ENCODE data around the gene ZNF641. TPM values are rescaled to one million over a fixed set of nuclear protein-coding genes. Genes with fewer than 3 reads are reported as not detected.
A peak's percentile ranks its signal among the peaks of the same experiment; 100 is the strongest.
"Not testable (repeated sequence)": the region's sequence is repeated elsewhere in the genome, so short reads cannot be mapped to it uniquely, and the experiment has no call there.

The ZNF641 gene
- total RNA-seq, 1 donor, result 16.8 TPM

DNA sequence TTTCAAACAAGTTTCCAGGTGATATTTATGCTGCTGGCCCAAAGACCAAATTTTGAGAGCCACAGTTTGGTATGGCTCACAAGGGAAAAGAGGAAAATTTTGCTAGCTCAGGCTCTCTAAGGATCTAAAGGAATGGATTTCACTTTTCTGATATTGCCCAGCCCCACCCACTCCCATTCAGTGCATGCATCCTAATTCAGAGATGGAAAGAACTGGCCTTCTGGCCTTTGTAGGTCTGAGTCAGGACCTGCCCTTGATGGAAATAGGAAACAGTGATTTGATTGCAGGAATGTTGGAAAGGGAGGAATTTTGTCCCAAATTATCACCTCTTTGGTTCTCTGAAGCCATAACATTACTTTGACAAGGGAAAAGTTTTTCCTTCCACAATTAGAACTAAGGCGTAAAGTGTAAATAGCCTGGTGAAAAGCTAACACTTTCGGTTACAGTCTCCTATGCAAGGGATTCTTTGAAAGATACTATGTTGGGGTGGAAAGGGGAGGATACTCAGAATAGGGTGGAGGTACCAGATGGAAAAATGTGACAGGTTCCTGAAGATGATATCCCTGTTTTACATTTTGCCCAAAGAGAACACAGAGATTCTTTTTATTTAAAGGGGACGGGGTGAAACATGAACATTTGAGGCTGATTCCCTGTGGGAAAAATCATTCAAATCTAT is 11.1 kb downstream of the ZNF641 start:
- no peak overlapping the region for H3K4me3 ChIP-seq (ENCODE audit: low read depth, low read length)
- TF ChIP-seq, protein P1, sequence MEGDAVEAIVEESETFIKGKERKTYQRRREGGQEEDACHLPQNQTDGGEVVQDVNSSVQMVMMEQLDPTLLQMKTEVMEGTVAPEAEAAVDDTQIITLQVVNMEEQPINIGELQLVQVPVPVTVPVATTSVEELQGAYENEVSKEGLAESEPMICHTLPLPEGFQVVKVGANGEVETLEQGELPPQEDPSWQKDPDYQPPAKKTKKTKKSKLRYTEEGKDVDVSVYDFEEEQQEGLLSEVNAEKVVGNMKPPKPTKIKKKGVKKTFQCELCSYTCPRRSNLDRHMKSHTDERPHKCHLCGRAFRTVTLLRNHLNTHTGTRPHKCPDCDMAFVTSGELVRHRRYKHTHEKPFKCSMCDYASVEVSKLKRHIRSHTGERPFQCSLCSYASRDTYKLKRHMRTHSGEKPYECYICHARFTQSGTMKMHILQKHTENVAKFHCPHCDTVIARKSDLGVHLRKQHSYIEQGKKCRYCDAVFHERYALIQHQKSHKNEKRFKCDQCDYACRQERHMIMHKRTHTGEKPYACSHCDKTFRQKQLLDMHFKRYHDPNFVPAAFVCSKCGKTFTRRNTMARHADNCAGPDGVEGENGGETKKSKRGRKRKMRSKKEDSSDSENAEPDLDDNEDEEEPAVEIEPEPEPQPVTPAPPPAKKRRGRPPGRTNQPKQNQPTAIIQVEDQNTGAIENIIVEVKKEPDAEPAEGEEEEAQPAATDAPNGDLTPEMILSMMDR (IDR thresholded peaks at IDR 0.05; ENCODE audit: insufficient read depth, low read depth, low read length), result no peak
- DNase-seq (ENCODE audit: low read depth), result no peak

DNA sequence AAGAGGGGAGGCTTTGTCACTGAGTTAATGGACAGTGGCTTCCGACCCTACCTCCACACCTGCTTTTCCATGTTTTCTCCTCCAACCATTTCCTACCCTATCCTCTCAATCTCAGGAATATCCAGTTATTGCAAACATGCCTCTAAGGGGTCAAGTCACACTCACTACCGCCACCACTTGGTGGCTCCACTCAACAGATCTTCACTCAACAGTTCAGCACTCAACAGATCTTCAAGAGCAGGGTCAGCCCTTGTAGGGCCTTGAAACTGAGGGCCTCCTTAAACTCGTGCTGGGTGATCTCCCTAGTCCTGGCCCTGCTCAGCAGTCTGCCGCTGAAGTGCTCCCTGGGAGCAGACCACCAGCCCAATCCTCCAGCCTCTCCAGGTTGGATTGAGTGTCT is 14.2 kb downstream of the ZNF641 start:
- no peak for DNase-seq (ENCODE audit: low read depth)
- H3K4me3 ChIP-seq (ENCODE audit: low read depth, low read length), result no peak overlapping the region
- TF ChIP-seq, protein P1 (IDR thresholded peaks at IDR 0.05; ENCODE audit: insufficient read depth, low read depth, low read length), result peak; percentile 24

DNA sequence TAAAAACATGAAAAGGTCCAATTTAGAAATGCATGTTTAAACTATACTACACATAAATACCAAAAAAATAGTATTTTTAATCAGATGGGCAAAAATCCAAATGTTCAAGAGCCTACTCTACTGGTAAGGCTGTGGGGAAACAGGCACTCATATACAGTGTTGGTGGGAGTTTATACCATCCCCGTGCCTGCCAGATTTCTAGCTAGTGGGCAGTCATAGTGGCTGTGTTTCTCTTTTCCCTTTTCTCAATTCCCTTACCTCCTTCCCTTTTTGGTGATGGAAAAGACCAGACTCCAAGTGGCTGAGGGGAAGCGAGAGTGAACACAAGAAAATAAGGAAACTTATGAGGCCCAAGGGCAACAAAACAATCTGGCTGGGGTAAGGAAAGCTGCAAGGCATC is 14.7 kb downstream of the ZNF641 start:
- TF ChIP-seq, protein P1 (IDR thresholded peaks at IDR 0.05; ENCODE audit: insufficient read depth, low read depth, low read length), result no peak
- H3K4me3 ChIP-seq (ENCODE audit: low read depth, low read length), result no peak overlapping the region
- DNase-seq (ENCODE audit: low read depth), result no peak

DNA sequence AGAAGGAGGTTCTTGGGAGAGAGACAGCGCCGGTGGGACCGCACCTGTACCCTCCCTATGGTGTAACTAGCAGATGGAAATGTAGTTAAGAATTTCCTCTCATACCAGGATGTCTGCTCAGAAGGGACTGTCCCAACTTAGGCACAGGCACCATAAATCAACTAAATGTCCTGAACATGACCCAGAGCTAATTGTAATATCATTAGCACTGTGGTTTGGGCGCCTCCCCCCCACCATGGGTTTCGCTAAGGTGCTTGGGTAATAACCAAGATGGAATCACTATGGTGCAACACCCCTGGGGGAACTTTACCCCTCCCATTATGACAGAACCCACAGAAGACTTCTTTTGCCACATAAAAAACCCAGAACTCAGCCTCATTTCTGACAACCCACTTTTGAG is 15.9 kb downstream of the ZNF641 start:
- TF ChIP-seq, protein P1 (IDR thresholded peaks at IDR 0.05; ENCODE audit: insufficient read depth, low read depth, low read length), result no peak
- H3K4me3 ChIP-seq (ENCODE audit: low read depth, low read length), result no peak overlapping the region
- no peak for DNase-seq (ENCODE audit: low read depth)

DNA sequence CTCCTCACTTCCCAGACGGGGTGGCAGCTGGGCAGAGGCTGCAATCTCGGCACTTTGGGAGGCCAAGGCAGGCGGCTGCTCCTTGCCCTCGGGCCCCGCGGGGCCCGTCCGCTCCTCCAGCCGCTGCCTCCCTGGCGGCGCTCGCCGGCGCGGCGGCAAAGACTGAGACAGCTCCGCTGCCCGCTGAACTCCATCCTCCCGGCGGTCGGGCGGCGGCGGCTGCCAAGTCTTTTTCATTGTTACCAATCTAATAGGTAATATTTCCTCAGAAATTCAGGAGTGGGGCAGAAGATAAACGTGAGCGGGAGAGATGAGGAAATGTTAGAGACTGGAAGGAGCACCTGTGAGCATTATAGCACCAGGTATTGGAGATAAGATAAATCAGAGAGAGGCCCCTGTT is 17.0 kb downstream of the ZNF641 start:
- DNase-seq (ENCODE audit: low read depth); H3K4me3 ChIP-seq (ENCODE audit: low read depth, low read length): not testable (repeated sequence)

DNA sequence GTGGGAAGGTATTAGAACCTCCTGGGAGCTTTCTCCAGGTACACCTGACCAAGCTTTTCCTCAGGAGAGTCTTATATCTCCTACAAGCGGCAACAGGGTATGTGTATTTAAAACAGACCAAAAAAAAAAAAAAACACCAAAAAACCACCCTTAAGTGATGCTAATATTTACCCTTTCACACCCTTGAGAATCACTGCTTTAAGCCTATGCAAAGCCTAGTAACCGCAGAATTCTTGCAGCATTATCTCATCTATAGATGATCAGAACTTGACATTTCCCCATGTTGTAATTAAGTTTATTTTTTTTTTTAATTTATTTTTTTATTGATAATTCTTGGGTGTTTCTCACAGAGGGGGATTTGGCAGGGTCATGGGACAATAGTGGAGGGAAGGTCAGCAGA is 19.3 kb downstream of the ZNF641 start:
- H3K4me3 ChIP-seq (ENCODE audit: low read depth, low read length), result no peak overlapping the region
- DNase-seq (ENCODE audit: low read depth), result no peak
- TF ChIP-seq, protein P1 (IDR thresholded peaks at IDR 0.05; ENCODE audit: insufficient read depth, low read depth, low read length), result no peak

DNA sequence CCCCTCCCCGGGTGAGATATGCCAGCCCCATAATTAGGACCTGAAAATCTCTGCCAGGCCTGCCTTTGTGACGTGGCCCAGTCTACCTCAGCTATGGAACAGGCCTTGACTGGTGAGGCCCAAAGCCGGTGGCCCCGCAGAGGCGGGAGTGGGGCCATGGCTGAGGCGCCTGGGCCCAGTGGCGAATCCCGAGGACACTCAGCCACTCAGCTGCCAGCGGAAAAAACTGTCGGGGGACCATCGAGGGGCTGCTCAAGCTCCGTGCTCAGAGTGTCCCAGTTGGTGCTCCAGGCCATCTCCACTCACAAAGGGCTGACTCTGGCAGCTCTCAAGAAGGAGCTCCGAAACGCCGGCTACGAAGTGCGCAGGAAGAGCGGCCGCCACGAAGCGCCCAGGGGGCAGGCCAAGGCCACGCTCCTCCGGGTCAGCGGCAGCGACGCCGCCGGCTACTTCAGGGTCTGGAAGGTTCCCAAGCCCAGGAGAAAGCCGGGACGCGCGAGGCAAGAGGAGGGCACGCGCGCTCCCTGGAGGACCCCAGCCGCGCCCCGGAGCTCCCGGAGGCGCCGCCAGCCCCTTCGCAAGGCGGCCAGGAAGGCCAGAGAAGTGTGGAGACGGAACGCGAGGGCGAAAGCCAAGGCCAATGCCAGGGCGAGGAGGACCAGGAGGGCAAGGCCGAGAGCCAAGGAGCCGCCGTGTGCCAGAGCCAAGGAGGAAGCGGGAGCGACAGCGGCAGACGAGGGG is 21.4 kb downstream of the ZNF641 start:
- no peak overlapping the region for H3K4me3 ChIP-seq (ENCODE audit: low read depth, low read length)
- TF ChIP-seq, protein P1 (IDR thresholded peaks at IDR 0.05; ENCODE audit: insufficient read depth, low read depth, low read length), result no peak
- no peak for DNase-seq (ENCODE audit: low read depth)
